ENCODE data around the gene USP31.

DNA sequence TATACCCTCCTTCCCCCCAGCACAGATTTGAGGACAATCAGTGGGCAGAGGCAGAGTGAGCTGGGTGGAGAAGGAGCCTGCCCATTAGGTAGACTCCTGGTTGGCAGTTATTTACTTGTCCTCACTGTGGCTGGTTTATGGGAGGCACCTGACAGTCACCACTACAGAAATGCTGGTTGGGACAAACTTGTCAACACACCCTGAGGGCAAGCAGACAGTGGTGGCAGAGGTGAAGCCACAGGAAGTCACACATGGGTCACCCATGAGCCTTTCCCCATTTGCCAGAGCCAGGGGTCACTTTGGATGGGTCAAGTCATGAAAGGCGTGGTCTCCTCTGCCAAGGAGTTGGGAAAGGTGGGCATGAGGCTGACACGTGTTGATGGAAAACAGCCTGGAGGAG is 39.7 kb upstream of the USP31 start:
- TF ChIP-seq POLR2AphosphoS5 (IDR thresholded peaks at IDR 0.05) (no peak), CTCF (IDR thresholded peaks at IDR 0.05) (no peak), POLR2A (IDR thresholded peaks at IDR 0.05) (no peak)
